ENCODE results near the gene ZNF467. TPM values are rescaled to one million over a fixed set of nuclear protein-coding genes. Genes with fewer than 3 reads are reported as not detected.

ZNF467 gene
- total RNA-seq, 1 experiment from 2014 or later: 11.3 TPM

GRCh38 chr7:149722356-149722957 is 50.9 kb downstream of the ZNF467 start (continued):
- no peak for TF ChIP-seq ZBTB33 (IDR thresholded peaks at IDR 0.05; ENCODE audit: extremely low read depth, insufficient replicate concordance, low read length)

- POLR2A ChIA-PET: no interaction called here
- BruUV-seq (replicated peaks): no TSS peak
- no peaks in the 10 kb centered on the region for H3K9me2 ChIP-seq (ENCODE audit: insufficient read depth)
Observed at GRCh38 chr7:149721084-149721601, 52.2 kb downstream of the ZNF467 start.

More at GRCh38 chr7:149721084-149721601, 52.2 kb downstream of the ZNF467 start:
- no peak for ATAC-seq
- H3K9me3 ChIP-seq (ENCODE audit: control insufficient read depth in 1 of 2, insufficient read depth in 1 of 2, low read depth in 1 of 2, low read length in 2 of 2): no peaks in the 10 kb centered on the region
- H3K36me3 ChIP-seq (ENCODE audit: control insufficient read depth in 1 of 2, insufficient read depth in 2 of 2, low read length in 2 of 2): no peaks in the 10 kb centered on the region
- TF ChIP-seq ZBTB33 (IDR thresholded peaks at IDR 0.05; ENCODE audit: extremely low read depth, insufficient replicate concordance, low read length) (no peak), JUND (IDR thresholded peaks at IDR 0.05) (no peak), RAD21 (IDR thresholded peaks at IDR 0.05; ENCODE audit: low read depth) (no peak), EZH2phosphoT487 (IDR thresholded peaks at IDR 0.05; ENCODE audit: borderline replicate concordance) (no peak), ATF3 (IDR thresholded peaks at IDR 0.05) (no peak), SIN3A (IDR thresholded peaks at IDR 0.05; ENCODE audit: low read depth) (no peak), TCF7L2 (IDR thresholded peaks at IDR 0.05; ENCODE audit: borderline replicate concordance, extremely low read depth, insufficient read depth, insufficient read length) (no peak), EGR1 (IDR thresholded peaks at IDR 0.05; ENCODE audit: low read depth) (no peak), POLR2AphosphoS5 (IDR thresholded peaks at IDR 0.05; ENCODE audit: low read depth, low read length) (no peak), ZFX (IDR thresholded peaks at IDR 0.05) (no peak), REST (IDR thresholded peaks at IDR 0.05; ENCODE audit: low read depth) (no peak), YY1 (IDR thresholded peaks at IDR 0.05; ENCODE audit: extremely low read depth, insufficient replicate concordance, low read depth, low read length) (no peak)
- no peaks in the 10 kb centered on the region for H4K20me1 ChIP-seq (ENCODE audit: insufficient read depth)
- DNase-seq (ENCODE audit: low read depth, low spot score): no peak
- no peak overlapping the region for H3K4me3 ChIP-seq (replicated peaks in 1 of 2; ENCODE audit: low read depth in 1 of 2, low read length in 2 of 2)
- no peak overlapping the region for H3K9ac ChIP-seq (ENCODE audit: low read length)
- RAD21 ChIA-PET (ENCODE audit: low non-redundant PET in 1 of 2, low total read pairs in 2 of 2, uncharacterized antibody in 2 of 2, unreplicated experiment in 2 of 2): no interaction called here
- H3K79me2 ChIP-seq (ENCODE audit: insufficient read depth, low read length): no peaks in the 10 kb centered on the region
- H3K27me3 ChIP-seq (ENCODE audit: insufficient read depth, low read length): no peaks in the 10 kb centered on the region
- intact Hi-C loops (cut with micrococcal nuclease): no loop called here
- no peak overlapping the region for H2AFZ ChIP-seq (ENCODE audit: low read depth, low read length, poor library complexity, severe bottlenecking)
- H3K4me1 ChIP-seq (ENCODE audit: control insufficient read depth in 1 of 2, insufficient read depth in 2 of 2, low read length in 2 of 2): peaks cover 4 to 22% of the 10 kb centered on the region in 2 experiments; a peak in 3 of 4 replicates
- no peak overlapping the region for H3K27ac ChIP-seq (ENCODE audit: low read depth, low read length)
- no peak overlapping the region for H3K4me2 ChIP-seq (ENCODE audit: low read length)
- CTCF ChIA-PET: no interaction called here

All from HCT116 (cell line).